ENCODE results near the gene AKAP13. TPM values are rescaled to one million over a fixed set of nuclear protein-coding genes. Genes with fewer than 3 reads are reported as not detected.

AKAP13 gene
- total and polyA plus RNA-seq, 2 of the 13 experiments (the other 11 are each of a cell fraction or from before 2014, with no cell fraction given): 6.7 to 27.1 TPM

DNA sequence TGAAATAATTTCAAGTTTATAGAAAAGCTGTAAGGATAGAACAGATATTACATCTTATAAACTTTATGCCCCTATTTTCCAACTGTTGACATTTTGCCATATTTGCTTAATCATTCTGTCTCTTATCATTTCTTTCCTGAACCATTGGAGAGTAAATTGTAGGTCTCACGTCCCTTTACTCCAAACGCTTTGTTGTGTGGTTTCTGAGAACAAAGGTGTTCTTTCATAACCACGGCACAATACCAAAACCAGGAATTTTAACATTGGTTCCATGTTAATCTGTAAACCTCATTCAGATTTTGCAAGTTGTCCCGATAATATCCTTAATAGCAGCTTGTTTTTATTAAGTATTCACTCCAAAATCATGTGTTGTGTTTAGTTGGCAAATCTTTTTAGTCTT lies 134.8 kb downstream of the AKAP13 start (continued):
- TF ChIP-seq, protein P1, sequence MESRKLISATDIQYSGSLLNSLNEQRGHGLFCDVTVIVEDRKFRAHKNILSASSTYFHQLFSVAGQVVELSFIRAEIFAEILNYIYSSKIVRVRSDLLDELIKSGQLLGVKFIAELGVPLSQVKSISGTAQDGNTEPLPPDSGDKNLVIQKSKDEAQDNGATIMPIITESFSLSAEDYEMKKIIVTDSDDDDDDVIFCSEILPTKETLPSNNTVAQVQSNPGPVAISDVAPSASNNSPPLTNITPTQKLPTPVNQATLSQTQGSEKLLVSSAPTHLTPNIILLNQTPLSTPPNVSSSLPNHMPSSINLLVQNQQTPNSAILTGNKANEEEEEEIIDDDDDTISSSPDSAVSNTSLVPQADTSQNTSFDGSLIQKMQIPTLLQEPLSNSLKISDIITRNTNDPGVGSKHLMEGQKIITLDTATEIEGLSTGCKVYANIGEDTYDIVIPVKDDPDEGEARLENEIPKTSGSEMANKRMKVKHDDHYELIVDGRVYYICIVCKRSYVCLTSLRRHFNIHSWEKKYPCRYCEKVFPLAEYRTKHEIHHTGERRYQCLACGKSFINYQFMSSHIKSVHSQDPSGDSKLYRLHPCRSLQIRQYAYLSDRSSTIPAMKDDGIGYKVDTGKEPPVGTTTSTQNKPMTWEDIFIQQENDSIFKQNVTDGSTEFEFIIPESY (CRISPR knock-in tag; IDR thresholded peaks at IDR 0.05): no peak
- TF ChIP-seq SSRP1 (CRISPR knock-in tag; IDR thresholded peaks at IDR 0.05) (no peak), NCOA1 (CRISPR knock-in tag; IDR thresholded peaks at IDR 0.05) (no peak), ELF1 (CRISPR knock-in tag; IDR thresholded peaks at IDR 0.05) (no peak), ELF3 (CRISPR knock-in tag; IDR thresholded peaks at IDR 0.05) (peak; percentile 45), HMG20A (CRISPR knock-in tag; IDR thresholded peaks at IDR 0.05; ENCODE audit: borderline replicate concordance) (peak; percentile 41; the same call in 1 of the 2 replicates), SOX5 (CRISPR knock-in tag; IDR thresholded peaks at IDR 0.05; ENCODE audit: borderline replicate concordance) (peak; percentile 95), DMAP1 (CRISPR knock-in tag; IDR thresholded peaks at IDR 0.05) (no peak), ZKSCAN8 (CRISPR knock-in tag; IDR thresholded peaks at IDR 0.05; ENCODE audit: borderline replicate concordance) (no peak), ZBTB38 (CRISPR knock-in tag; IDR thresholded peaks at IDR 0.05) (no peak), ZNF672 (CRISPR knock-in tag; IDR thresholded peaks at IDR 0.05) (no peak), MATR3 (CRISPR knock-in tag; IDR thresholded peaks at IDR 0.05) (no peak), GTF2F1 (IDR thresholded peaks at IDR 0.05; ENCODE audit: low read length) (no peak), AGO2 (optimal IDR thresholded peaks at IDR 0.05; ENCODE audit: low read depth, low read length) (no peak), DPF2 (CRISPR knock-in tag; IDR thresholded peaks at IDR 0.05; ENCODE audit: borderline replicate concordance, low read depth) (no peak), NONO (IDR thresholded peaks at IDR 0.05) (no peak), NONO (CRISPR knock-in tag; conservative IDR thresholded peaks at IDR 0.05) (no peak), ZNF775 (CRISPR knock-in tag; IDR thresholded peaks at IDR 0.05; ENCODE audit: borderline replicate concordance) (no peak), ZKSCAN1 (IDR thresholded peaks at IDR 0.05; ENCODE audit: low read length) (no peak), ZNF333 (CRISPR knock-in tag; IDR thresholded peaks at IDR 0.05; ENCODE audit: borderline replicate concordance) (no peak)
- TF ChIP-seq, protein P2, sequence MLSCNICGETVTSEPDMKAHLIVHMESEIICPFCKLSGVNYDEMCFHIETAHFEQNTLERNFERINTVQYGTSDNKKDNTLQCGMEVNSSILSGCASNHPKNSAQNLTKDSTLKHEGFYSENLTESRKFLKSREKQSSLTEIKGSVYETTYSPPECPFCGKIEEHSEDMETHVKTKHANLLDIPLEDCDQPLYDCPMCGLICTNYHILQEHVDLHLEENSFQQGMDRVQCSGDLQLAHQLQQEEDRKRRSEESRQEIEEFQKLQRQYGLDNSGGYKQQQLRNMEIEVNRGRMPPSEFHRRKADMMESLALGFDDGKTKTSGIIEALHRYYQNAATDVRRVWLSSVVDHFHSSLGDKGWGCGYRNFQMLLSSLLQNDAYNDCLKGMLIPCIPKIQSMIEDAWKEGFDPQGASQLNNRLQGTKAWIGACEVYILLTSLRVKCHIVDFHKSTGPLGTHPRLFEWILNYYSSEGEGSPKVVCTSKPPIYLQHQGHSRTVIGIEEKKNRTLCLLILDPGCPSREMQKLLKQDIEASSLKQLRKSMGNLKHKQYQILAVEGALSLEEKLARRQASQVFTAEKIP (CRISPR knock-in tag; IDR thresholded peaks at IDR 0.05; ENCODE audit: borderline replicate concordance): no peak
- TF ChIP-seq, protein P3, sequence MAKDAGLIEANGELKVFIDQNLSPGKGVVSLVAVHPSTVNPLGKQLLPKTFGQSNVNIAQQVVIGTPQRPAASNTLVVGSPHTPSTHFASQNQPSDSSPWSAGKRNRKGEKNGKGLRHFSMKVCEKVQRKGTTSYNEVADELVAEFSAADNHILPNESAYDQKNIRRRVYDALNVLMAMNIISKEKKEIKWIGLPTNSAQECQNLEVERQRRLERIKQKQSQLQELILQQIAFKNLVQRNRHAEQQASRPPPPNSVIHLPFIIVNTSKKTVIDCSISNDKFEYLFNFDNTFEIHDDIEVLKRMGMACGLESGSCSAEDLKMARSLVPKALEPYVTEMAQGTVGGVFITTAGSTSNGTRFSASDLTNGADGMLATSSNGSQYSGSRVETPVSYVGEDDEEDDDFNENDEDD (CRISPR knock-in tag; IDR thresholded peaks at IDR 0.05; ENCODE audit: borderline replicate concordance): no peak
- TF ChIP-seq, protein P4, sequence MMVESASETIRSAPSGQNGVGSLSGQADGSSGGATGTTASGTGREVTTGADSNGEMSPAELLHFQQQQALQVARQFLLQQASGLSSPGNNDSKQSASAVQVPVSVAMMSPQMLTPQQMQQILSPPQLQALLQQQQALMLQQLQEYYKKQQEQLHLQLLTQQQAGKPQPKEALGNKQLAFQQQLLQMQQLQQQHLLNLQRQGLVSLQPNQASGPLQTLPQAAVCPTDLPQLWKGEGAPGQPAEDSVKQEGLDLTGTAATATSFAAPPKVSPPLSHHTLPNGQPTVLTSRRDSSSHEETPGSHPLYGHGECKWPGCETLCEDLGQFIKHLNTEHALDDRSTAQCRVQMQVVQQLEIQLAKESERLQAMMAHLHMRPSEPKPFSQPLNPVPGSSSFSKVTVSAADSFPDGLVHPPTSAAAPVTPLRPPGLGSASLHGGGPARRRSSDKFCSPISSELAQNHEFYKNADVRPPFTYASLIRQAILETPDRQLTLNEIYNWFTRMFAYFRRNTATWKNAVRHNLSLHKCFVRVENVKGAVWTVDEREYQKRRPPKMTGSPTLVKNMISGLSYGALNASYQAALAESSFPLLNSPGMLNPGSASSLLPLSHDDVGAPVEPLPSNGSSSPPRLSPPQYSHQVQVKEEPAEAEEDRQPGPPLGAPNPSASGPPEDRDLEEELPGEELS (CRISPR knock-in tag; IDR thresholded peaks at IDR 0.05): peak; percentile 43
- TF ChIP-seq, protein P5, sequence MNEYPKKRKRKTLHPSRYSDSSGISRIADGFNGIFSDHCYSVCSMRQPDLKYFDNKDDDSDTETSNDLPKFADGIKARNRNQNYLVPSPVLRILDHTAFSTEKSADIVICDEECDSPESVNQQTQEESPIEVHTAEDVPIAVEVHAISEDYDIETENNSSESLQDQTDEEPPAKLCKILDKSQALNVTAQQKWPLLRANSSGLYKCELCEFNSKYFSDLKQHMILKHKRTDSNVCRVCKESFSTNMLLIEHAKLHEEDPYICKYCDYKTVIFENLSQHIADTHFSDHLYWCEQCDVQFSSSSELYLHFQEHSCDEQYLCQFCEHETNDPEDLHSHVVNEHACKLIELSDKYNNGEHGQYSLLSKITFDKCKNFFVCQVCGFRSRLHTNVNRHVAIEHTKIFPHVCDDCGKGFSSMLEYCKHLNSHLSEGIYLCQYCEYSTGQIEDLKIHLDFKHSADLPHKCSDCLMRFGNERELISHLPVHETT (CRISPR knock-in tag; conservative IDR thresholded peaks at IDR 0.05): no peak
